HG03354 (cell line): ENCODE results near the gene PDYN.

Source experiments
- ATAC-seq: cut with Tn5 transposase; IDR thresholded peaks from one replicate; pipeline ENCODE4 v1.9.1; 2021; ENCODE audit warnings: mild to moderate bottlenecking; ENCODE audit not compliant: unreplicated experiment, poor library complexity, severe bottlenecking

PDYN gene

GRCh38 chr20:1997483-1998192 lies 3.8 kb upstream of the PDYN start:
- no peak for ATAC-seq

- no peak for ATAC-seq
These were observed 1.9 kb upstream of the PDYN start for GRCh38 chr20:1995531-1996310.

- no peak for ATAC-seq
These were observed 769 bp upstream of the PDYN start for GRCh38 chr20:1994627-1995026.

- ATAC-seq, result no peak
These were observed 1.3 kb downstream of the PDYN start for GRCh38 chr20:1992359-1993110.

- ATAC-seq, result no peak
These were observed 6.0 kb downstream of the PDYN start for GRCh38 chr20:1987826-1988225.

GRCh38 chr20:1983301-1983700 lies 10.6 kb downstream of the PDYN start:
- ATAC-seq, result no peak

GRCh38 chr20:1982686-1983085 lies 11.2 kb downstream of the PDYN start:
- ATAC-seq, result no peak

GRCh38 chr20:1979106-1979778 lies 14.6 kb downstream of the PDYN start:
- no peak for ATAC-seq

- no peak for ATAC-seq
These were observed 18.6 kb downstream of the PDYN start for GRCh38 chr20:1975291-1975690.

GRCh38 chr20:1973601-1974440 lies 20.0 kb downstream of the PDYN start:
- no peak for ATAC-seq

- ATAC-seq, result no peak
These were observed 21.8 kb downstream of the PDYN start for GRCh38 chr20:1971893-1972586.

- no peak for ATAC-seq
These were observed 24.9 kb downstream of the PDYN start for GRCh38 chr20:1968964-1969363.

GRCh38 chr20:1965520-1966351 lies 28.1 kb downstream of the PDYN start:
- peak; percentile 71 for ATAC-seq

- no peak for ATAC-seq
These were observed 29.0 kb downstream of the PDYN start for GRCh38 chr20:1964659-1965405.

- no peak for ATAC-seq
These were observed 29.8 kb downstream of the PDYN start for GRCh38 chr20:1964061-1964460.

GRCh38 chr20:1961374-1961773 lies 32.5 kb downstream of the PDYN start:
- no peak for ATAC-seq

- ATAC-seq, result no peak
These were observed 34.7 kb downstream of the PDYN start for GRCh38 chr20:1959156-1959555.
